Spleen (tissue), 13 donors: ENCODE results near the gene TM4SF18. TPM values are rescaled to one million over a fixed set of nuclear protein-coding genes. Genes with fewer than 3 reads are reported as not detected.

Source experiments
- DNase-seq: peaks from one replicate; pipeline ENCODE4 v3.0.0-alpha.2; 2020
- H3K27ac ChIP-seq, 8 donors: fragments of 200-600 bp; sonication (generic) in 7 of 8; 1 replicate in 4 of 8; 2 replicates in 4 of 8; pipeline versions ENCODE4 v1.5.0 to v1.8.0; 2016 to 2021; ENCODE audit warnings: inconsistent platforms in 4 of 8, mild to moderate bottlenecking in 4 of 8, moderate library complexity in 1 of 8
- H3K27me3 ChIP-seq, 7 donors: fragments of 200-600 bp; sonication (generic) in 6 of 7; replicated peaks in 1 of 7; 1 replicate in 4 of 7; 2 replicates in 3 of 7; pipeline versions ENCODE4 v1.5.0 to v1.8.0; 2016 to 2021; ENCODE audit warnings: inconsistent platforms in 3 of 7, mild to moderate bottlenecking in 1 of 7
- H3K36me3 ChIP-seq, 6 donors: fragments of 200-600 bp; sonication (generic) in 5 of 6; 1 replicate in 4 of 6; 2 replicates in 2 of 6; pipeline versions ENCODE4 v1.5.0 to v1.8.0; 2016 to 2021; ENCODE audit warnings: inconsistent platforms in 2 of 6
- H3K4me1 ChIP-seq, 6 donors: fragments of 200-600 bp; sonication (generic) in 5 of 6; 1 replicate in 3 of 6; 2 replicates in 3 of 6; pipeline versions ENCODE4 v1.5.0 to v1.8.0; 2016 to 2021; ENCODE audit warnings: inconsistent platforms in 3 of 6
- H3K4me3 ChIP-seq, 8 donors: fragments of 200-600 bp; sonication (generic) in 7 of 8; 1 replicate in 4 of 8; 2 replicates in 4 of 8; pipeline versions ENCODE4 v1.5.0 to v1.8.0; 2016 to 2021; ENCODE audit warnings: inconsistent platforms in 4 of 8, mild to moderate bottlenecking in 4 of 8, moderate library complexity in 2 of 8
- H3K9me3 ChIP-seq, 8 donors: fragments of 200-600 bp; sonication (generic) in 7 of 8; 1 replicate in 4 of 8; 2 replicates in 4 of 8; pipeline versions ENCODE4 v1.5.0 to v1.8.0; 2016 to 2021; ENCODE audit warnings: inconsistent platforms in 4 of 8
- POLR2A ChIP-seq, 3 donors: fragments of 450-650 bp; IDR thresholded peaks; one replicate each; pipeline ENCODE4 v1.5.1; 2017; ENCODE audit warnings: antibody characterized with exemption in 3 of 3, mild to moderate bottlenecking in 1 of 3
- POLR2AphosphoS5 ChIP-seq, 3 donors: sonication (generic); formaldehyde crosslinking; IDR thresholded peaks; one replicate each; pipeline ENCODE4 v1.5.1; 2017; ENCODE audit warnings: antibody characterized with exemption in 3 of 3
- WGBS, 5 donors: extraction: QIAGEN DNeasy Blood & Tissue Kit in 3 of 5; methylation state at CpG; one replicate each; pipeline versions ENCODE4 v1.1.5 to v1.1.7; 2013 to 2018; 5-methylcytosine and 5-hydroxymethylcytosine counted together
- intact Hi-C: fragments of 100-400 bp; cut with DNase I; formaldehyde crosslinking; loops from one replicate; pipeline ENCODE4 v1.15.0; 2023; ENCODE audit warnings: low total_unique reads
- long read RNA-seq, 2 donors: transcript quantifications; one replicate each; lab custom pipeline, GENCODE V29; 2026
- polyA plus RNA-seq, 3 donors: library from polyadenylated mRNA; stranded (reverse); fragments of 200-250 nt; gene quantifications; one replicate each; pipeline ENCODE4 v1.2.1, GENCODE V29; 2013
- total RNA-seq, 7 donors: library from RNA; depleted of rRNA in 3 of 7; stranded (reverse); fragments of >200 nt in 3 of 7; fragmentation: NEBNext Ultra II Directional in 4 of 7; extraction: Animal tissue kit (Norgen Biotek cat#: 25700) in 4 of 7; gene quantifications; one replicate each; pipeline versions ENCODE4 v1.1.0 to v1.2.1, GENCODE V29; 2016 to 2021
- TF ChIP-seq, protein P1 (sequence below), 11 experiments: fragments of 200-600 bp in 7 of 11; fragments of 450-650 bp in 4 of 11; sonication (generic) in 4 of 11; IDR thresholded peaks in 8 of 11; conservative IDR thresholded peaks in 3 of 11; 1 replicate in 7 of 11; 2 replicates in 4 of 11; pipeline versions ENCODE4 v1.4.0 to v1.8.0; 2016 to 2021; ENCODE audit warnings: antibody characterized with exemption in 11 of 11, inconsistent platforms in 4 of 11, mild to moderate bottlenecking in 1 of 11
- donor health status: healthy with polysubstance abuse.
- donor health status: DM: no; HTN: no; CAD: no; lungs with moderate emphysema.
- donor health status: DM: no; HTN: no; CAD: no.
- donor health status: Bipolar disorder and iron deficiency.
- donor health status: healthy.
- donor health status: DM: no; HTN: no; CAD: no.
- donor health status: DM: yes; HTN: yes; CAD: no.

Gene TM4SF18
- total RNA-seq (10 to 100 TPM; 14.9 to 97.4 (median 59.7) TPM), polyA plus RNA-seq (10 to 100 TPM in 1 of 3 donors, 1 to 10 TPM in 2; 6.6 to 23.1 (median 6.9) TPM)
- long read RNA-seq, donor 1, transcript TM4SF18-203 (5 exons, 907 nt), result minor isoform, 9 of 54 reads
- long read RNA-seq, donor 1, transcript TM4SF18-201 (6 exons, 3,852 nt), result major isoform, 34 of 54 reads
- long read RNA-seq, donor 1, partial matches to known transcripts, result 9 of 54 reads
- long read RNA-seq, donor 1, other reads (novel, unspliced or antisense), result 0 of 54 reads
- long read RNA-seq, donor 2, transcript TM4SF18-201 (6 exons, 3,852 nt), result major isoform, 15 of 19 reads
- long read RNA-seq, donor 2, partial matches to known transcripts, result 0 of 19 reads
- long read RNA-seq, donor 2, other reads (novel, unspliced or antisense), result 0 of 19 reads

- no peaks in the 10 kb centered on the region for H3K9me3 ChIP-seq
- peak within 1 kb of the TSS; percentile 39 to 86 (median 66) for H3K27ac ChIP-seq
- TF ChIP-seq POLR2A (IDR thresholded peaks at IDR 0.05), result peak in 1 of 3 donors; percentile 43
- TF ChIP-seq, protein P1, sequence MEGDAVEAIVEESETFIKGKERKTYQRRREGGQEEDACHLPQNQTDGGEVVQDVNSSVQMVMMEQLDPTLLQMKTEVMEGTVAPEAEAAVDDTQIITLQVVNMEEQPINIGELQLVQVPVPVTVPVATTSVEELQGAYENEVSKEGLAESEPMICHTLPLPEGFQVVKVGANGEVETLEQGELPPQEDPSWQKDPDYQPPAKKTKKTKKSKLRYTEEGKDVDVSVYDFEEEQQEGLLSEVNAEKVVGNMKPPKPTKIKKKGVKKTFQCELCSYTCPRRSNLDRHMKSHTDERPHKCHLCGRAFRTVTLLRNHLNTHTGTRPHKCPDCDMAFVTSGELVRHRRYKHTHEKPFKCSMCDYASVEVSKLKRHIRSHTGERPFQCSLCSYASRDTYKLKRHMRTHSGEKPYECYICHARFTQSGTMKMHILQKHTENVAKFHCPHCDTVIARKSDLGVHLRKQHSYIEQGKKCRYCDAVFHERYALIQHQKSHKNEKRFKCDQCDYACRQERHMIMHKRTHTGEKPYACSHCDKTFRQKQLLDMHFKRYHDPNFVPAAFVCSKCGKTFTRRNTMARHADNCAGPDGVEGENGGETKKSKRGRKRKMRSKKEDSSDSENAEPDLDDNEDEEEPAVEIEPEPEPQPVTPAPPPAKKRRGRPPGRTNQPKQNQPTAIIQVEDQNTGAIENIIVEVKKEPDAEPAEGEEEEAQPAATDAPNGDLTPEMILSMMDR (IDR thresholded peaks at IDR 0.05 in 8 of 11, conservative IDR thresholded peaks at IDR 0.05 in 3 of 11), result no peak
- no peaks in the 10 kb centered on the region for H3K27me3 ChIP-seq
- H3K4me3 ChIP-seq, result peak within 1 kb of the TSS; percentile 5 to 63 (median 30)
- 63 to 83% (median 75%) methylated on average over 11 of the region's 11 CpGs for WGBS, 5 donors
- peaks cover 0 to 27% (median 0%) of the 10 kb centered on the region in 6 donors for H3K4me1 ChIP-seq
- DNase-seq, result no peak
- H3K36me3 ChIP-seq, result no peaks in the 10 kb centered on the region
- intact Hi-C loops, result no loop called here
These were observed at the start of gene TM4SF18 for GRCh38 chr3:149333176-149333859. TSS of gene TM4SF18 (minus strand) at chr3:149333636. CDS start at chr3:149333382, 254 bp downstream.

- 75 to 86% (median 81%) methylated on average over 6 of the region's 6 CpGs for whole genome bisulfite sequencing, 5 donors
- no peaks in the 10 kb centered on the region for H3K27me3 ChIP-seq
- H3K27ac ChIP-seq, result no peak overlapping the region
- no peak for DNase-seq
- TF ChIP-seq POLR2A (IDR thresholded peaks at IDR 0.05) (no peak), POLR2AphosphoS5 (IDR thresholded peaks at IDR 0.05) (no peak)
- TF ChIP-seq, protein P1 (IDR thresholded peaks at IDR 0.05 in 8 of 11, conservative IDR thresholded peaks at IDR 0.05 in 3 of 11), result no peak
- peaks cover 0 to 18% (median 3%) of the 10 kb centered on the region in 6 donors for H3K4me1 ChIP-seq
- no peak overlapping the region for H3K4me3 ChIP-seq
- H3K36me3 ChIP-seq, result no peaks in the 10 kb centered on the region
- intact Hi-C loops, result no loop called here
- no peaks in the 10 kb centered on the region for H3K9me3 ChIP-seq
These were observed 49.1 kb upstream of the TM4SF18 start for GRCh38 chr3:149382518-149382917.

- Histone ChIP-seq H3K27ac (peak overlapping the region in 1 of 8 donors; percentile 31), H3K27me3 (peaks cover 0 to 4% (median 0%) of the 10 kb centered on the region in 7 donors), H3K9me3 (no peaks in the 10 kb centered on the region), H3K4me3 (no peak overlapping the region), H3K36me3 (no peaks in the 10 kb centered on the region), H3K4me1 (peaks cover 0 to 18% (median 3%) of the 10 kb centered on the region in 6 donors)
- no peak for DNase-seq
- intact Hi-C loops, result no loop called here
- 79 to 93% (median 88%) methylated on average over 4 of the region's 4 CpGs for whole genome bisulfite sequencing, 5 donors
- TF ChIP-seq, protein P1 (IDR thresholded peaks at IDR 0.05 in 8 of 11, conservative IDR thresholded peaks at IDR 0.05 in 3 of 11), result no peak
- TF ChIP-seq POLR2A (IDR thresholded peaks at IDR 0.05), result no peak
- TF ChIP-seq POLR2AphosphoS5 (IDR thresholded peaks at IDR 0.05), result no peak
These were observed 48.6 kb upstream of the TM4SF18 start for GRCh38 chr3:149382101-149382467.
